ENCODE measurements around the gene FGF18. TPM values are rescaled to one million over a fixed set of nuclear protein-coding genes. Genes with fewer than 3 reads are reported as not detected.

The FGF18 gene
- total RNA-seq, 1 experiment from 2014 or later: 0.94 TPM

DNA sequence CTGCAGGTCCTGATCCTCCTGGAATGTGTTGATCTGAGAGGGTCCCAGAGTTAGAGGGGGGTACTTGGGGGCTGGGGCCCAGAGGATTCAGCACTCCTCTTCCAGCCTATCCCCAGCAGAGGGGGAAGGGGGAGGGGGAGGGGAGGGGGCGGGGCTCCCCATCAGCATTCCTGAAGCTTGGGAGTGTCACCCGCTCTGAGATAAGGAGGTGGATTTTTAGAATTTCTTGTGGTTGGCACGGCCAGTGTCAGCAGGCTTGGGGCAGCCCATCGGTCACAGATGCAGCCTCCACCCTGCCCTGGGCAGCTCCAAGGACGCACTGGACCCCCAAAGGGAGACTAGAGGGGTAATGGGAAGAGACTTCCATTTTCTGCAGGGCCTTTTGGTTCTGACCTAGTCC lies 5.3 kb downstream of the FGF18 start:
- Histone ChIP-seq H3K23me2 (ENCODE audit: insufficient read length, low read depth, low read length, poor library complexity, severe bottlenecking) (peaks cover 8% of the 10 kb centered on the region), H3K23ac (ENCODE audit: insufficient read length, low read depth, low read length) (no peak overlapping the region), H3K4me2 (ENCODE audit: insufficient read depth, insufficient read length, low read length) (no peak overlapping the region), H2BK12ac (ENCODE audit: insufficient read length, low read depth, low read length) (no peak overlapping the region), H3K9me3 (ENCODE audit: control insufficient read depth, low read depth, low read length) (no peaks in the 10 kb centered on the region), H2AFZ (ENCODE audit: low read length) (no peak overlapping the region), H3K9ac (ENCODE audit: extremely low read depth, insufficient read length, low read length) (no peak overlapping the region), H4K20me1 (ENCODE audit: control insufficient read depth, insufficient read depth, insufficient read length) (peaks cover 2% of the 10 kb centered on the region), H4K8ac (replicated peaks; ENCODE audit: insufficient read length, low read depth, low read length) (no peak overlapping the region), H3K14ac (ENCODE audit: insufficient read depth, low read length) (no peak overlapping the region), H3K27me3 (ENCODE audit: insufficient read depth, low read length) (peaks cover 13% of the 10 kb centered on the region; the same call in 1 of the 2 replicates), H3T11ph (ENCODE audit: low read length) (no peak overlapping the region), H4K5ac (ENCODE audit: insufficient read length, low read depth, low read length) (no peak overlapping the region), H3K4ac (ENCODE audit: low read depth, low read length) (no peak overlapping the region), H2BK20ac (ENCODE audit: low read depth, low read length, poor library complexity, severe bottlenecking) (no peak overlapping the region), H2BK15ac (ENCODE audit: low read depth, low read length) (no peak overlapping the region), H3K79me2 (ENCODE audit: insufficient read depth, low read length) (no peaks in the 10 kb centered on the region), H3K18ac (ENCODE audit: insufficient read length, low read depth, low read length) (no peak overlapping the region), H3K56ac (ENCODE audit: insufficient read length, low read depth, low read length) (no peak overlapping the region), H4K91ac (ENCODE audit: insufficient read length, low read depth, low read length) (no peak overlapping the region), H2BK5ac (ENCODE audit: insufficient read length, low read length) (no peak overlapping the region), H3K4me1 (ENCODE audit: insufficient read depth, low read length) (no peaks in the 10 kb centered on the region; the same call in 1 of the 2 replicates), H3K27ac (ENCODE audit: insufficient read length, low read depth, low read length) (no peak overlapping the region), H2AK5ac (ENCODE audit: insufficient read length, low read length) (no peak overlapping the region), H2BK120ac (ENCODE audit: low read depth, low read length, poor library complexity, severe bottlenecking) (no peak overlapping the region), H3K79me1 (ENCODE audit: insufficient read depth, low read depth, low read length, poor library complexity, severe bottlenecking) (no peaks in the 10 kb centered on the region)
- no peak overlapping the region for H3K27ac Mint-ChIP-seq
- peaks cover 39% of the 10 kb centered on the region for H3K27me3 Mint-ChIP-seq (ENCODE audit: low read depth)
- peaks cover 17 to 40% of the 10 kb centered on the region in 2 experiments for H3K4me1 Mint-ChIP-seq
- no peaks in the 10 kb centered on the region for H3K36me3 Mint-ChIP-seq (ENCODE audit: insufficient read depth in 1 of 3, low read depth in 3 of 3)
- no peaks in the 10 kb centered on the region; a peak in 1 of 5 replicates for H3K9me3 Mint-ChIP-seq
- no CpG with 5 or more reads among the region's 5 CpGs for WGBS (ENCODE audit: extremely low coverage, insufficient read length, low lambda C conversion rate)
- no peak overlapping the region for H3K4me3 Mint-ChIP-seq
- TF ChIP-seq, protein P1, sequence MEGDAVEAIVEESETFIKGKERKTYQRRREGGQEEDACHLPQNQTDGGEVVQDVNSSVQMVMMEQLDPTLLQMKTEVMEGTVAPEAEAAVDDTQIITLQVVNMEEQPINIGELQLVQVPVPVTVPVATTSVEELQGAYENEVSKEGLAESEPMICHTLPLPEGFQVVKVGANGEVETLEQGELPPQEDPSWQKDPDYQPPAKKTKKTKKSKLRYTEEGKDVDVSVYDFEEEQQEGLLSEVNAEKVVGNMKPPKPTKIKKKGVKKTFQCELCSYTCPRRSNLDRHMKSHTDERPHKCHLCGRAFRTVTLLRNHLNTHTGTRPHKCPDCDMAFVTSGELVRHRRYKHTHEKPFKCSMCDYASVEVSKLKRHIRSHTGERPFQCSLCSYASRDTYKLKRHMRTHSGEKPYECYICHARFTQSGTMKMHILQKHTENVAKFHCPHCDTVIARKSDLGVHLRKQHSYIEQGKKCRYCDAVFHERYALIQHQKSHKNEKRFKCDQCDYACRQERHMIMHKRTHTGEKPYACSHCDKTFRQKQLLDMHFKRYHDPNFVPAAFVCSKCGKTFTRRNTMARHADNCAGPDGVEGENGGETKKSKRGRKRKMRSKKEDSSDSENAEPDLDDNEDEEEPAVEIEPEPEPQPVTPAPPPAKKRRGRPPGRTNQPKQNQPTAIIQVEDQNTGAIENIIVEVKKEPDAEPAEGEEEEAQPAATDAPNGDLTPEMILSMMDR (conservative IDR thresholded peaks at IDR 0.05): no peak
- DNase-seq: peak; percentile 62
